Stimulated activated CD4-positive, alpha-beta T cell treated with anti-CD3 and anti-CD28 coated beads, Interleukin-1b, Interleukin-23, amount 100 ng/mL, for 48 hours (primary cell): Measurements from ENCODE around the gene NBEA.
"Not testable (repeated sequence)": the region's sequence is repeated elsewhere in the genome, so short reads cannot be mapped to it uniquely, and the experiment has no call there.

Experiments used
- DNase-seq: peaks from one replicate; pipeline ENCODE4 v3.0.0-alpha.2; 2020

The NBEA gene

DNA sequence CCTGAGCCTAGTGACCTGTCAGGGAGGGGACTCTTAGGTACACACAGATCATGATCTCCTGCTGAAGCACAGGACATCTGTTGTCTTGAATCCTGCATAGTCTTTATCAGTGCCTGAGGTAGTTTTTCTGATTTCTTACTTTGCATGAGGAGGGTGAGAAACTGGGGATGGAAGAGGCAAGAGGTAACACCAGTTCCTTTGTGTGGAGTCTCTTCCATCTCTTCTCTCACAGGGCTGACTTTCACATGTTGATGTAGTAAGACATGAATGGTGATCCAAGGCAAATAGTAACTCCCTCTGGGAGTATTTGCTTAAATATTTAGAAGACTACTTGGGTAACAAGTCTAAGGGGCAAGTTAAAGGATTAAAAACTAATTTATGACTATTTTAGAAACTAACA is 9.5 kb downstream of the NBEA start:
- DNase-seq = no peak

DNA sequence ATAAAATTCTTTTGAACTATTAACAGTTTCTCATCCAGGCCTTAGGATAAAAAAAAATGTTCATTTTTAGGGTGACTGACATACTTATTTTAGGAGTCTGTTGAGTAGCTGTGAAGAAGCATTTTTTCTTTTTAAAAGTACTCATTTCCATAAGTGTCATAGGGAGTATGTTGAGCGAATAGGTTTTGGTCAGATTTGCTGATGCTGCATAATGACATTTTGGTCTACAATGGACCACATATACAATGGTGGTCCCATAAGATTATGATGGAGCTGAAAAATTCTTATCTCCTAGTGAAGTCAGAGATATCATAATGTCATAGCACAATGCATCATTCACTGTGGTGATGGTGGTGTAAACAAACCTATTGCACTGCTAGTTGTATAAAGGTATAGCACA is 17.4 kb downstream of the NBEA start:
- no peak for DNase-seq

DNA sequence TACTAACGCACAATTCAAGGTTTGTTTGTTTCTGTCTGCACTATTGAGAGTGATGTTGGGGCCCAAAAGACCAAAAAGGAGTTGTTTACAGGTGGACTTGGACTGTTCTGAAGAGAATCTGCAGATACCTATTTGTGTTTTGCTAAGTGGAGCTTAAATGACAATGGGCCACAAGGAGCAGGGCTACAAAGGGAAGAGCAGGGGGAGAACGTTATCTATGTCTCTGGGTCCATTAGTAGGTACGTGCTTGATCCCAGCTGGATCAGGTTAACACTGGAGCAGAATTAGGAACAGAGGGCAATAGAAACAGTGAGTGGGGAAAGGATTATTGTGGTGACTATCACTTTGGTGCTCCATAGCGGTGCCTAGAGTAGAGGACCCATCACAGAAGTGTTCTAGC is 22.5 kb downstream of the NBEA start:
- DNase-seq = no peak

DNA sequence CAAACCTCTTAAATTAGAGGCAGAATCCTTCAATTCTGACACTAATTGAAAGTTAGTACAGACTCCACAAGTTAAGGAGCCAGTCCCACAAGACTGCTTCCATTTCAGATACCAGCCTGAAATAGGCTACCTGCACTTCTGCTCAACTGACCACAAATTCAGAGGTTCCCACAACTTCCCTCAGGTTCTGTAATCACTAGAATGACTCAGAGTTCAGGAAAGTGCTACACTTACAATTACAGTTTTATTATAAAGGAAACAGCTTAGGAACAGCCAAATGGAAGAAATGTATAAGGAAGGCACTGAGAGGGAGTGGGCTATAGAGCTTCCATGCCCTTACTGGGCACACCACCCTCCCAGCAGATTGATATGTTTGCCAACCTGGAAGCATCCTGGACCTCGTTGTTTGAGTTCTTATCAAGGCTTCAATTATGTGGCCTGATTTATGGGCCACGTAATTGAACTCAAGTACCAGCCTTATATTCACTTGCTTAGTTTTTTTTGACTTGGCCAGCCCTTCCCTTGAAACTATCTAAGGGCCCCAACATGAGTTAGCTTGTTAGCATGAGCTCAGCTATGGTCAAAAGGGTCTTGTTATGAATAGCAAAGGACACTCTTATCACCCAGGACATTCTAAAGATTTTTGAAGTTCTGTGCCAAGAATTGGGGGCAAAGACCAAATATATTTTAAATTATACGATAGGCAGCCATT is 25.9 kb downstream of the NBEA start:
- no peak for DNase-seq

DNA sequence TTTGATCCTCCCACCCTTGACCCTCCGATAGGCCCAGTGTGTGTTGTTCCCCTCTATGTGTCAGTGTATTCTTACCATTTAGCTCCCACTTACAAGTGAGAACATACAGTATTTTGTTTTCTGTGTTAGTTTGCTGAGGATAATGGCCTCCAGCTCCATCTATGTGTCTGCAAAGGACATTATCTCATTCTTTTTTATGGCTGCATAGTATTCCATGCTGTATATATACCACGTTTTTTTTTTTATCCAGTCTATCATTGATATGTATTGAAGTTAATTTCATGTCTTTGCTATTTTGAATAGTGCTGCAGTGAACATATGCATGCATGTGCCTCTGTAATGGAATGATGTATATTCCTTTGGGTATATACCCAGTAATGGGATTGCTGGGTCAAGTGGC is 27.5 kb downstream of the NBEA start:
- not testable (repeated sequence) for DNase-seq

DNA sequence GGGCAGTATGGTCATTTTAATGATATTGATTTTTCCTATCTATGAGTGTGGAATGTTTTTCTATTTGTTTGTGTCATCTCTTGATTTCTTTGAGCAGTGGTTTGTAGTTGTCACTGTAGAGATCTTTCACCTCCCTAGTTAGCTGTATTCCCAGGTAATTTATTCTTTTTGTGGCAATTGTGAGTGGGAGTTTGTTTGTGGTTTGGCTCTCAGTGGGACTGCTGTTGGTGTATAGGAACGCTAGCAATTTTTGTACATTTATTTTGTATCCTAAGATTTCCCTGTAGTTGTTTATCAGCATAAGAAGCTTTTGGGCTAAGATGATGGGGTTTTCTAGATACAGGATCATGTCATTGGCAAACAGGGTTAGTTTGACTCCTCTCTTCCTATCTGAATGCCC is 28.9 kb downstream of the NBEA start:
- no peak for DNase-seq

DNA sequence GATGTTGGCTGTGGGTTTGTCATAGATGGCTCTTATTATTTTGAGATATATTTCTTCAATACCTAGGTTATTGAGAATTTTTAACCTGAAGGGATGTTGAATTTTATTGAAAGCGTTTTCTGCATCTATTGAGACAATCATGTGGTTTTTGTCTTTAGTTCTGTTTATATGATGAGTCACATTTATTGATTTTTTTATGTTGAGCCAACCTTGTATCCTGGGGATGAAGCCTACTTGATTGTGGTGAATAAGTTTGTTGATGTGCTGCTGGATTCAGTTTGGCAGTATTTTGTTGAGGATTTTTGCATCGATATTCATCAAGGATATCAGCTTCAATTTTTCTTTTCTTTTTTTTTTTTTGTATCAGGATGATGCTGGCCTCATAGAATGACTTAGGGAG is 29.4 kb downstream of the NBEA start:
- no peak for DNase-seq

DNA sequence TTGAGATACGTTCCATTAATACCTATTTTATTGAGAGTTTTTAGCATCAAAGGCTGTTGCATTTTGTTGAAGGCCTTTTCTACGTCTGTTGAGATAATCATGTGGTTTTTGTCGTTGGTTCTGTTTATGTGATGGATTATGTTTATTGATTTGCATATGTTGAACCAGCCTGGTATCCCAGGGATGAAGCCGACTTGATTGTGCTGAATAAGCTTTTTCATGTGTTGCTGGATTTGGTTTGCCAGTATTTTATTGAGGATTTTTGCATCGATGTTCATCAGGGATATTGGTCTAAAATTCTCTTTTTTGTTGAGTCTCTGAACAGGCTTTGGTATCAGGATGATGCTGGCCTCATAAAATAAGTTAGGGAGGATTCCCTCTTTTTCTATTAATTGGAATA is 43.1 kb downstream of the NBEA start:
- not testable (repeated sequence) for DNase-seq

DNA sequence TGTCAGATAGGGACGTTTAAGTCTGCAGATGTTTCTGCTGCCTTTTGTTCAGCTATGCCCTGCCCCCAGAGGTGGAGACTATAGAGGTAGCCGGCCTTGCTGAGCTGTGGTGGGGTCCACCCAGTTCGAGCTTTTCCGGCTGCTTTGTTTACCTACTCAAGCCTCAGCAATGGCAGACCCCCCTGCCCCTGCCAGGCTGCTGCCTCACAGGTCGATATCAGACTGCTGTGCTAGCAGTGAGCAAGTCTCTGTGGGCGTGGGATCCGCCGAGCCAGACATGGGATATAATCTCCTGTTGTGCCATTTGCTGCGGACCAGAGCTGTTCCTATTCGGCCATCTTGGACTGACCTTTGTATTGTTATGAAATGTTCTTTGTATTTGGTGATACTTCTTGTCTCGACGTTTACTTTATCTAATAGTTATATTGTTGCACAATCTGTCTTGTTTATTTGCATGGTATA is 46.3 kb downstream of the NBEA start:
- DNase-seq = no peak

DNA sequence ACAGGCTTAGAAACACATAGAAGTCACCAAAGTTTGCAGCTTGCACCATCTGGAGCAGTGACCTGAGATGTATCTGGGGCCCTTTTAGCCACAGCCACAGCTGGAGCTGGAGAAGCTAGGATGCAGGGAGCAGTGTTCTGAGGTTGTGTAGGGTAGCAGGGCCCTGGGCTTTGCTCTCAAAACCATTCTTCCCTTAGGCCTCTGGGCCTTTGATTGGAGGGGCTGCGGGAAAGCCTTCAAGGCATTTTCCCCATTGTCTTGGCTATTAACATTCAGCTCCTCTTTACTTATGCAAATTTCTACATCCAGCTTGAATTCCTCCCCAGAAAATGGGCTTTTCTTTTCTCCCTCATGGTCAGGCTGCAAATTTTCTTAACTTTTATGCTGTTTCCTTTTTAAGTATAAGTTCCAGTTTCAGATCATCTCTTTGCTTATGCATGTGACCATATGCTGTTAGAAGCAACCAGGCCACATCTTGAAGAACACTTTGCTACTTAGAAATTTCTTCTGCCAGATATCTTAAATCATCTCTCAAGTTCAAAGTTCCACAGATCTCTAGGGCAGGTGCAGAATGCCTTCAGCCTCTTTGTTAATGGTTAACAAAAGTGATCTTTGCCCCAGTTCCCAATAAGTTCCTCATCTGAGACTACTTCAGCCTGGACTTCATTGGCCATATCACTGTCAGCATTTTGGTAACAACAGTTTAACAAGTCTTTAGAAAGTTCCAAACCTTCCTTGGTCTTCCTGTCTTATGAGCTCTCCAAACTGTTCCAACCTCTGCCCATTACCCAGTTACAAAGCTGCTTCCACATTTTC is 48.5 kb downstream of the NBEA start:
- DNase-seq = no peak

DNA sequence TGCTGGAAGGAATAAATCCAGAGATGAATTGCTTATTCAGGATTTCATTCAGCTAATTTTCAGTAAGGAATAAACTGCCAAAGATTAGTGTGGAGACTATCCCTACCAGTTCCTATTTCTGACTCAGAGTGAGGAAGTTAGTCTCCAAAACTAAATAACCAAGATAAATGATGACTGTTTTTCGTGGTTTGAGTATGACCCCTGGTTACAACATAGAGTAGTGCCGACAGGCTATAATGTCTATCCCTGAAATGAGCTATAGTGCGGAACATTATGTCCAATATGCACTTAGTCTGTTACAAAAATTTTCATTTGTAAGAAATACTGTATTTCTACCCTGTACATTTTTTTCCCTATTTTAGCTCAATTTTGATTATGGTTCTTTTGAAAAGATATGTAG is 51.4 kb downstream of the NBEA start:
- DNase-seq = no peak

DNA sequence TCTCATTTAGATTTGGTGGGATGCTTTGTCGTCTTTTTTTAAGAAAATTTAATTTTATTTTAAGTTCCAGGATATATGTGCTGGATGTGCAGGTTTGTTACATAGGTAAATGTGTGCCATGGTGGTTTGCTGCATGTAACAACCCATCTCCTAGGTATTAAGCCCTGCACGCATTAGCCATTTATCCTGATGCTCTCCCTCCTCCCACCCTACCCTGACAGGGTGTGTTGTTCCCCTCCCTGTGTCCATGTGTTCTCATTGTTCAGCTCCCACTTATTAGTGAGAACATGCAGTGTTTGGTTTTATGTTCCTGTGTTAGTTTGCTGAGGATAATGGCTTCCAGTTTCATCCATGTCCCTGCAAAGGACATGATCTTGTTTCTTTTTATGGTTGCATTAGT is 61.7 kb downstream of the NBEA start:
- DNase-seq = not testable (repeated sequence)

DNA sequence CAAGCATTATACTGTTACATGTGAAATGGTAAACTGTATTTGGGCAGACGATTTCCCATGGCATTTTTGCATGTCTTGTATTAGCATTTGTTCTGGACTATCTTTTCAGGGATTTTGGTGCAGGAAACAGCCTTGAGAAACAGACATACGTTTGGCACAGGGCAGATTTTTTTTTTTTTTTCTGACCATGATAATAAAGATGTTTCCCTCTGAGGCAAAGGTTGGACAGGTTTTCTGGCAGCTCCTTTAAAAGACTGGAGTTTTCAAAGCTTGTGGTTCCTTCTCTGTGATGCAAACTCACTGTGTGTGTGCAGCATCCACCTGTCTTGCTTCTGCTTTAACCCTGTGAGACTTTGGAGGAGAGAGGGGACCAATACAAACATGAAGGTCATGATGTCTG is 63.0 kb downstream of the NBEA start:
- no peak for DNase-seq

DNA sequence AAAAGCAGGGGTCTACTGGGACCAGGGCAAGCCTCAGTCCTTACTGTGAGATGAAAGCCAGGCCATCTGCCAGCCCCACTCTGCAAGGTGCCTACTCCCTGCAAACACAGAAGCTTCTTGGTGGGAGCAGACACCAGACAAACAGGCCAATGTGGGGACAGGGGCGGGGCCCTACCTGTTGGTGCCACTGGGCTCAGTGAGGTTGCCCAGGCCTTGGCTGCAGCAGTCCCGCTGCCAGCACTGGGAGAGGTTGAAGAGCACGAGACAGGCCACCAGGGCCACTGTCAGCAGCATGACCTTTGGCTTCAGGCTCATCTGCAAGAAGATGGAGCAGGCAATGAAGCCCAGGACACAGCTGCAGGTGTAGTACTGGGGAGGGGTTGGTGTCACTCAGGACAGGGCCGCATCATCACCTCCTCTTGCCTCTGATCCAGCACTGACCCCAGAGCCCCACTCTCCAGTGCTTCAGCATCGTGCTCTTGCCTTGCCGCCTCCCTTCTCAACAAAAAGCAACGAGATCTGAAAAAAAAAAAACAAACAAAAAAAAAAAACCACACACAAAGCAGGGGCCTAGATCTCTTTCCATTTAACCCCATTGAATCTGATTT is 72.6 kb downstream of the NBEA start:
- DNase-seq = no peak

DNA sequence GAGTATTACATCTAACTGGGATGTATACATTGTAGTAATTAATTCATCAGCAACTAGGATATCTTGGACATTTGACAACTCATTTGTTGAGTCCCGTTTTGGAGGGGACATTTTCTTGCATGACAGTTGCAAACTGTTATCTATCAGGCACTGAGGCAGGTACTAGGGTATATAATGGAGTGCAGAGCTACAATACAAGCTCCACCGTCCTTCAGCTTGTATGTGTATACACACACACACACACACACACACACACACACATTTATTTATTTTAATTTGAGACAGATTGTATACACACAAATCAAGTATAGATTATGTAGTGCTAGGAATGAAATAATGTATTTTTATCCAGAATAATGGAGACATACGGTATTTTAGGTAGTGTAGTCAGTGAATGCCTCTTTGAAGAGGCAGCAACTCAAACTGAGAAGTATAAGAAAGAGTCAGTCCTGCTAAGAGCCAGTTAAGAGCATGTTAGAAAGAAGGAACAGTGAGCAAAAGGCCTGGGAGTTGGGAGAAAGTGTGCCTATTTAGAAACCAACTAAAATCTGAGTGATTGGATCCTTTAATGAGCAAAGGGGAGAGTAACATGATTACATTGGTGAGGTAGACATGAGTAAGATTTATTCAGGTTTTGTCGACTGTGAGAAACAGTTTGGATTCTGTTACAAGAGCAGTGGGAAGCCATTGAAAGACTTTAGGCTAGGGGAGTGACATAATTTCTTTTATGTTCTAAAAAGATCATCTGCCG is 74.5 kb downstream of the NBEA start:
- DNase-seq = no peak

DNA sequence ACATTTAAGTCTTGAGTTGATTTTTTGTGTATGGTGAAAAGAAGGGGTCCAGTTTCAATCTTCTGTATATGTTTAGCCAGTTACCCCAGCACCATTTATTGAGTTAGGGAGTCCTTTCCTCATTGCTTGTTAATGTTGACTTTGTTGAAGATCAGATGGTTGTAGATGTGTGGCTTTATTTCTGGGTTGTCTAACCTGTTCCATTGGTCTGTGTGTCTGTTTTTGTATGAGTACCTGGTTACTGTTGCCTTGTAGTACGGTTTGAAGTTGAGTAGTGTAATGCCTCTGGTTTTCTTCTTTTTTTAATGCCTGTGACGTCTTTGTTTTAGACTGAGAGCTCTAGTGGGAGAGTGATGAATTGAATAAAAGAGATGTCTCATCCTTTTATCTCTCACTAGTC is 83.2 kb downstream of the NBEA start:
- DNase-seq = no peak

DNA sequence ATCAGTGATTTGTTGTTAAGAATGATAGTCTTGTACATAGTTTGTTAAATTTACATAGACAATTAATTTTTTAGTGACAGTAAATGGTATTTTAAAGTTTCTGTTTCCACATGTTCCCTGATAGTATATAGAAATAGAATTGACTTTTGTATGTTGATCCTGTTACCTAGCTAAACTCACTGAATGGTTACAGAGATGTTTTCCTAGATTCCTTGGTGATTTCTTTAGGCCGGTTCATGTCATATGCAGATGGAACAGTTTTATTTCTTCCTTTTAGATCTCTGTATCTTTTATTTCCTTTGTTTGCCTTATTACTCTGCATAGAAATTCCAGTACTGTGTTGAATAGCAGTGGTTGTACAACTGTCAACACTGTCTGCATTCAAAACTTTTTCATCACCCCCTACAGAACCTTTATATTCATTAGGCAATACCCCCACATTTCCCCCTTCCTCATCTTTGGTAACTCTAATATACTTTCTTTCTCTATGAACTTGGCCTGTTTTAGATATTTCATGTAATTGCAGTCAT is 86.3 kb downstream of the NBEA start:
- DNase-seq = no peak

DNA sequence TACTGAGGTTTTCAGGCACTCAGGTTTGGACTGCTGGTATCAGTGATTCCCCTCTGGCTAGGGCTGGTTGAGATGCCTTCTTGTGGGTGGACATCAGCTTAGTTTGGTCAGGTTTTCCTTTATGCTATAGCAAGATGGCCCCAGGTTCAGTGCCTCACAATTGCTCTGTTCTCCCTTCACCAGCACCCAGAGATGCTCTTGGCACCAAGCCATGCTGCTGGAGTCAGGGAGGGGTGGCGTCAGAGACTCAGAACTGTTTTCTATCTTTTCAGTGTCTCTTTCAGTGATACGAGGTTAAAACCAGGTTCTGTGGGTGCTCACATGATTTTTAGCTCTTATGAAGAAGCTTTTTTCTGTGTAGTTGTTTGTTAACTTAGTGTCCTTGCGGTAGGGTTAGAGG is 96.9 kb downstream of the NBEA start:
- DNase-seq = no peak

DNA sequence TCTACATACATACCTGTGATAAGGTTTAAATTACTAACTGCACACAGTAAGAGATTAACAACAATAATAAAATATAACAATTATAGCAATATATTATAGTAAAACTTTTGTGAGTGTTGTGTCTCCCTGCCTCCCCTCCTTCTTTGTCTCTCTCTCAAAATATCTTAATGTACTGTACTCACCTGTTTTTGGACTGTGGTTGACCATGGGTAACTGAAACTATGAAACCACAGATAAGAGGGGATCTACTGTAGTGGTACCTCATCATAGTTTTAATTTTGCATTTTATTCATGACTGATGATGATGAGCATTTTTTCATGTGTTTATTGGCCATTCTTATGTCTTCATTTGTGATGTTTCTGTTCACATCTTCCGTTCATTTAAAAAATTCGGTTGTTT is 104.5 kb downstream of the NBEA start:
- no peak for DNase-seq

DNA sequence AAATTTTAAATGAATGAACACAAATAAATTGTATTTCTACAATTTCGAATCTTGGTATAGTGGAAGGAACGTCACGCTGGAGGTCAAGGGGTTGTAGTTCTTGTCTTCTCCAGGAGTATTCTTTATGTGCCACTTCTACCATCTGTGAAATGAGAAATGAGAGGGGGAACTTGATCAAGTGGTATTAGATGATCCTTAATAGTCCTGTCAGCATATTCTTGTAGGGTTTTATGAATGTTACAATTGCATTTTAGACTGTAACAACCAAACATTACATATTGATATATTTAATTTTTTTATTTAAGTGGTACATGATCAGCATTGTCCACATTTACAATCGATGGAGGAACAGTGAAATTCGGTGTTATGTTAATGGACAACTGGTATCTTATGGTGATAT is 113.6 kb downstream of the NBEA start:
- no peak for DNase-seq

DNA sequence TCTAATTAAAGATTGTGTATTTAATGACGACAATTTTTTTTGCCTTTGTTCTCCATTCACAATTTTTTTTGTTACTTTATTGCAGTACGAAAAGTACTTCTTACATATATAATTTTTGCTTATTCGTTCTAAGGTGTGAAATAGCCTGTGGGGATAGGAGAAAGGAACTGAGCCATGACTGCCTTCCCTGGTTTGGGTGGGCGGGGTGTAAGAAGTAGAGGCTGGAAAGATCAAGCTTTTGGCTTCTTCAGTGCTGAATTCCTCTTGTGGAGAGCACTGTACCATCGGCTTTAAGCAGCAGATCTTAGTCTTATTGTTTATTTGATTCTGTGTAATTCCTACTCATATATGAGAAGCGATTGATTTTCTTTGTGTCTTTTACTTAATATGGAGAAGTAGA is 115.8 kb downstream of the NBEA start:
- no peak for DNase-seq

DNA sequence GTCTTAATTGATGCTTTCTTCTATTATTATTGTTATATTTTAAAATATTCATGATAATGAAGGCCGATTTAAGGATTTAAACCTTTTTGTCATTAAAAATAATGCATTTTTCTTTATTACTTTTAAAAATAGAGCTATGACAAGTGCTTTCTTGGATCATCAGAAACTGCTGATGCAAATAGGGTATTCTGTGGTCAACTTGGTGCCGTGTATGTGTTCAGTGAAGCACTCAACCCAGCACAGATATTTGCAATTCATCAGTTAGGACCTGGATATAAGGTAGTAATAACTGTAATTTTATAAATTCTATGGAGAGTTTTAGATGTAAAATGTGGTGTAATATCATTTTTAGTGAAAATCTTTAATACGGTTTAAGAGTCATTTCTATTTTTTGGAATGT is 116.5 kb downstream of the NBEA start:
- DNase-seq = not testable (repeated sequence)

DNA sequence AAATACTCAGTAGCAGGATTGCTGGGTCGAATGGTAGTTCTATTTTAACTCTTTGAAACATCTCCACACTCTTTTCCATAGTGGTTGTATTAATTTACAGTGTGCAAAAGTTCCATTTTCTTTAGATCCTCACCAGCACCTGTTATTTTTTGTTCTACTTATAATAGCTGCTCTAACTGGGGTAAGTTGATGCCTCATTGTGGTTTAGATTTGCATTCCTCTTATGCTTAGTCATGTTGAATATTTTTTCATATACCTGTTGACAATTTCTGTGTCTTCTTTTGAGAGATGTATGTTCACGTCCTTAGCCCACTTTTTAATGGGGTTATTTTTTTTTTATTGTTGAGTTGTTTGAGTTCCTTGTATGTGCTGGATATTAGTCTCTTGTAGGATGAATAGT is 144.6 kb downstream of the NBEA start:
- no peak for DNase-seq
